HCT116 (cell line): ENCODE results near the gene TGFBI. TPM values are rescaled to one million over a fixed set of nuclear protein-coding genes. Genes with fewer than 3 reads are reported as not detected.

Experiments used
- ATAC-seq: fragments of 200-7000 bp; cut with Tn5 transposase; 2 replicates; pipeline ENCODE4 v1.9.1; 2020; ENCODE audit warnings: mild to moderate bottlenecking, moderate library complexity
- BruUV-seq: library from RNA; stranded (reverse); fragments of 400-500 nt; replicated peaks from 2 replicates; lab custom pipeline; 2021; lab: Mats Ljungman, UMichigan
- CTCF ChIA-PET: fragments of 300-600 bp; sonication (Branson Sonifier 250); formaldehyde crosslinking; loops from one replicate; lab custom pipeline; 2021; ENCODE audit warnings: antibody characterized with exemption; lab: Charles Lee
- POLR2A ChIA-PET: fragments of 300-600, 350-600 bp; sonication (Branson Sonifier 250); formaldehyde crosslinking; loops from one replicate; lab custom pipeline; 2021; ENCODE audit warnings: antibody characterized with exemption; lab: Charles Lee
- RAD21 ChIA-PET, 2 experiments: fragments of 300-600 bp; sonication (Branson Sonifier 250); formaldehyde crosslinking; loops; one replicate each; lab custom pipeline; 2023; ENCODE audit warnings: low total read pairs in 2 of 2; ENCODE audit not compliant: uncharacterized antibody in 2 of 2, unreplicated experiment in 2 of 2, low non-redundant PET in 1 of 2; lab: Charles Lee
- DNase-seq: peaks from one replicate; pipeline ENCODE4 v3.0.0-alpha.2; 2010; ENCODE audit warnings: low read depth, low spot score
- H2AFZ ChIP-seq: fragments of 200-600 bp; shearing (Covaris generic), sonication (generic); 2 replicates; pipeline ENCODE4 v1.6.1; 2017; ENCODE audit warnings: low read depth, mixed run types, mixed read lengths, antibody characterized with exemption, low read length; ENCODE audit not compliant: poor library complexity, severe bottlenecking
- H3K27ac ChIP-seq: 2 replicates; pipeline ENCODE4 v1.5.1; 2012; ENCODE audit warnings: low read depth, low read length
- H3K27me3 ChIP-seq: fragments of 200-600 bp; sonication (generic); 2 replicates; pipeline ENCODE4 v1.6.1; 2016; ENCODE audit warnings: mixed run types, low read length, mixed read lengths; ENCODE audit not compliant: insufficient read depth
- H3K36me3 ChIP-seq, 2 experiments: fragments of 200-500 bp in 1 of 2; fragments of 200-600 bp in 1 of 2; sonication (Bioruptor generic) in 1 of 2; sonication (generic) in 1 of 2; 2 replicates each; pipeline versions ENCODE4 v1.5.1 to v1.6.1; 2014 to 2016; ENCODE audit warnings: low read length in 2 of 2, inconsistent platforms in 1 of 2, mixed read lengths in 1 of 2, mixed run types in 1 of 2; ENCODE audit not compliant: insufficient read depth in 2 of 2, control insufficient read depth in 1 of 2
- H3K4me1 ChIP-seq, 2 experiments: fragments of 200-600 bp in 1 of 2; sonication (generic) in 1 of 2; 2 replicates each; pipeline versions ENCODE4 v1.5.1 to v1.6.1; 2012 to 2017; ENCODE audit warnings: low read length in 2 of 2, inconsistent platforms in 1 of 2, mild to moderate bottlenecking in 1 of 2, mixed read lengths in 1 of 2, mixed run types in 1 of 2, moderate library complexity in 1 of 2; ENCODE audit not compliant: insufficient read depth in 2 of 2, control insufficient read depth in 1 of 2
- H3K4me2 ChIP-seq: fragments of 200-600 bp; sonication (generic); 2 replicates; pipeline ENCODE4 v1.6.1; 2017; ENCODE audit warnings: mixed run types, low read length, mixed read lengths
- H3K4me3 ChIP-seq, 2 experiments: fragments of 200-600 bp in 1 of 2; sonication (generic) in 1 of 2; replicated peaks in 1 of 2; 2 replicates each; pipeline ENCODE4 v1.5.1; 2011 to 2016; ENCODE audit warnings: low read length in 2 of 2, control low read depth in 1 of 2, low read depth in 1 of 2, mild to moderate bottlenecking in 1 of 2, mixed read lengths in 1 of 2, mixed run types in 1 of 2
- H3K79me2 ChIP-seq: fragments of 200-600 bp; sonication (generic); 2 replicates; pipeline ENCODE4 v1.6.1; 2017; ENCODE audit warnings: mild to moderate bottlenecking, mixed run types, low read length, moderate library complexity, mixed read lengths; ENCODE audit not compliant: insufficient read depth
- H3K9ac ChIP-seq: fragments of 200-600 bp; sonication (generic); 2 replicates; pipeline ENCODE4 v1.6.1; 2016; ENCODE audit warnings: low read length, mixed read lengths
- H3K9me2 ChIP-seq: fragments of 200-600 bp; sonication (generic), shearing (Covaris generic); 2 replicates; pipeline ENCODE4 v1.6.1; 2017; ENCODE audit warnings: mixed run types, mild to moderate bottlenecking, moderate library complexity; ENCODE audit not compliant: insufficient read depth
- H3K9me3 ChIP-seq, 2 experiments: fragments of 200-500 bp in 1 of 2; fragments of 200-600 bp in 1 of 2; sonication (Bioruptor generic) in 1 of 2; sonication (generic) in 1 of 2; 2 replicates each; pipeline ENCODE4 v1.6.1; 2014 to 2017; ENCODE audit warnings: low read length in 2 of 2, mixed read lengths in 2 of 2, inconsistent platforms in 1 of 2, low read depth in 1 of 2, mild to moderate bottlenecking in 1 of 2, mixed run types in 1 of 2, moderate library complexity in 1 of 2; ENCODE audit not compliant: control insufficient read depth in 1 of 2, insufficient read depth in 1 of 2
- H4K20me1 ChIP-seq: fragments of 200-600 bp; sonication (generic), shearing (Covaris generic); 2 replicates; pipeline ENCODE4 v1.6.1; 2017; ENCODE audit warnings: mixed run types, mild to moderate bottlenecking, moderate library complexity; ENCODE audit not compliant: insufficient read depth
- CEBPB ChIP-seq: IDR thresholded peaks from 2 replicates; pipeline ENCODE4 v1.6.1; 2012; ENCODE audit warnings: low read depth
- REST ChIP-seq: IDR thresholded peaks from 2 replicates; pipeline ENCODE4 v1.6.1; 2012; ENCODE audit warnings: low read depth
- ZNF274 ChIP-seq: fragments of 200-500 bp; sonication (Bioruptor generic); IDR thresholded peaks from 2 replicates; pipeline ENCODE4 v1.6.1; 2014; ENCODE audit warnings: mild to moderate bottlenecking, low read depth, low read length, inconsistent platforms
- intact Hi-C: fragments of 100-400 bp; cut with micrococcal nuclease; formaldehyde crosslinking; loops from 2 replicates; pipeline ENCODE4 v1.10.0; 2022
- total RNA-seq: library from RNA; stranded (reverse); gene quantifications from one replicate; pipeline ENCODE4 v1.2.1, GENCODE V29; 2021; ENCODE audit not compliant: unreplicated experiment

The TGFBI gene
- total RNA-seq, 1 experiment from 2014 or later: 0.64 TPM

- TF ChIP-seq REST: no peak
Measured at GRCh38 chr5:136011414-136012001, 17.3 kb upstream of the TGFBI start (continued).

GRCh38 chr5:136012041-136012804 is 16.6 kb upstream of the TGFBI start:
- Histone ChIP-seq H3K27me3 (peaks cover 79% of the 10 kb centered on the region), H3K36me3 (no peaks in the 10 kb centered on the region), H2AFZ (no peak overlapping the region), H3K4me1 (peaks cover 23 to 33% of the 10 kb centered on the region in 2 experiments), H3K9ac (no peak overlapping the region), H3K9me2 (no peaks in the 10 kb centered on the region), H3K9me3 (no peaks in the 10 kb centered on the region), H4K20me1 (no peaks in the 10 kb centered on the region), H3K4me2 (peak overlapping the region; percentile 46; the same call in 1 of the 2 replicates), H3K27ac (no peak overlapping the region), H3K4me3 (no peak overlapping the region), H3K79me2 (no peaks in the 10 kb centered on the region)
- ATAC-seq (no peak), DNase-seq (no peak)
- intact Hi-C loops: no loop called here
- ChIA-PET RAD21 (no interaction called here), CTCF (interaction anchor here (0.9 kb wide), 1 partner anchor 46 kb away, joined by 3 read pairs; no protein-coding TSS in a partner anchor), POLR2A (no interaction called here)
- TF ChIP-seq CEBPB (peak; percentile 66; the same call in 1 of the 2 replicates), ZNF274 (no peak)
- BruUV-seq: no TSS peak
